Measurements from ENCODE around the gene CLIC5.

CLIC5 gene

GRCh38 chr6:45838451-45838850, 177.2 kb downstream of the CLIC5 start:
- DNase-seq: no peak

- no peak for DNase-seq
These were observed 178.0 kb downstream of the CLIC5 start for GRCh38 chr6:45837541-45838200.

GRCh38 chr6:45836984-45837383, 178.7 kb downstream of the CLIC5 start:
- no peak for DNase-seq

GRCh38 chr6:45836438-45836824, 179.2 kb downstream of the CLIC5 start:
- DNase-seq: no peak

GRCh38 chr6:45835721-45836437, 179.8 kb downstream of the CLIC5 start:
- DNase-seq: no peak

- DNase-seq: no peak
These were observed 183.6 kb downstream of the CLIC5 start for GRCh38 chr6:45832063-45832462.
